HG02759 (cell line): ENCODE measurements around the gene CHRNE.
A peak's percentile ranks its signal among the peaks of the same experiment; 100 is the strongest.
"Not testable (repeated sequence)": the region's sequence is repeated elsewhere in the genome, so short reads cannot be mapped to it uniquely, and the experiment has no call there.

Experiments used
- ATAC-seq: cut with Tn5 transposase; IDR thresholded peaks from one replicate; pipeline ENCODE4 v1.9.1; 2021; ENCODE audit warnings: mild to moderate bottlenecking, moderate library complexity; ENCODE audit not compliant: unreplicated experiment

CHRNE gene

GRCh38 chr17:4908301-4908700, 5.4 kb upstream of the CHRNE start:
- ATAC-seq, result no peak

GRCh38 chr17:4906642-4907041, 3.7 kb upstream of the CHRNE start:
- not testable (repeated sequence) for ATAC-seq

GRCh38 chr17:4902540-4902939, 358 bp downstream of the CHRNE start:
- no peak for ATAC-seq

- no peak for ATAC-seq
Observed at GRCh38 chr17:4901648-4902344, 1.1 kb downstream of the CHRNE start.

GRCh38 chr17:4901108-4901647, 1.7 kb downstream of the CHRNE start:
- no peak for ATAC-seq

- no peak for ATAC-seq
Observed at GRCh38 chr17:4900231-4901107, 2.4 kb downstream of the CHRNE start.

GRCh38 chr17:4899341-4900230, 3.3 kb downstream of the CHRNE start, which contains the start of gene C17orf107:
TSS of gene C17orf107 (plus strand) at chr17:4899536. CDS start at chr17:4899763, 227 bp downstream.
- peak; percentile 68 for ATAC-seq

GRCh38 chr17:4898927-4899326, 4.0 kb downstream of the CHRNE start:
- peak; percentile 10 for ATAC-seq

GRCh38 chr17:4898351-4898750, 4.5 kb downstream of the CHRNE start:
- ATAC-seq, result no peak

GRCh38 chr17:4897785-4898184, 5.1 kb downstream of the CHRNE start:
- ATAC-seq, result no peak

GRCh38 chr17:4897198-4897687, 5.7 kb downstream of the CHRNE start:
- no peak for ATAC-seq

- ATAC-seq, result no peak
Observed at GRCh38 chr17:4896332-4897197, 6.3 kb downstream of the CHRNE start.

- no peak for ATAC-seq
Observed at GRCh38 chr17:4895657-4896331, 7.1 kb downstream of the CHRNE start.

- ATAC-seq, result no peak
Observed at GRCh38 chr17:4895121-4895520, 7.8 kb downstream of the CHRNE start.

GRCh38 chr17:4893721-4894560, 9.0 kb downstream of the CHRNE start:
- no peak for ATAC-seq

- ATAC-seq, result no peak
Observed at GRCh38 chr17:4893272-4893671, 9.6 kb downstream of the CHRNE start.

- ATAC-seq, result no peak
Observed at GRCh38 chr17:4892499-4893221, 10.2 kb downstream of the CHRNE start.
